MV-4-11 (cell line): ENCODE data around the gene ST7L.
"Not testable (repeated sequence)": the region's sequence is repeated elsewhere in the genome, so short reads cannot be mapped to it uniquely, and the experiment has no call there.

ENCODE experiments used
- DNase-seq: peaks from one replicate; lab custom pipeline; 2025; lab: John Stamatoyannopoulos, UW

ST7L gene

GRCh38 chr1:112492076-112492475, 126.9 kb downstream of the ST7L start:
- DNase-seq: no peak

- no peak for DNase-seq
Measured at GRCh38 chr1:112488141-112488540, 130.8 kb downstream of the ST7L start.

GRCh38 chr1:112487686-112488085, 131.3 kb downstream of the ST7L start:
- DNase-seq: not testable (repeated sequence)

GRCh38 chr1:112486063-112486462, 132.9 kb downstream of the ST7L start:
- DNase-seq: not testable (repeated sequence)

GRCh38 chr1:112478314-112478713, 140.6 kb downstream of the ST7L start:
- DNase-seq: no peak

- no peak for DNase-seq
Measured at GRCh38 chr1:112477550-112477949, 141.4 kb downstream of the ST7L start.
